HG03460 (cell line): Measurements from ENCODE around the gene MVB12A.

Source experiments
- ATAC-seq: cut with Tn5 transposase; IDR thresholded peaks from one replicate; pipeline ENCODE4 v1.9.1; 2021; ENCODE audit not compliant: unreplicated experiment

The MVB12A gene

DNA sequence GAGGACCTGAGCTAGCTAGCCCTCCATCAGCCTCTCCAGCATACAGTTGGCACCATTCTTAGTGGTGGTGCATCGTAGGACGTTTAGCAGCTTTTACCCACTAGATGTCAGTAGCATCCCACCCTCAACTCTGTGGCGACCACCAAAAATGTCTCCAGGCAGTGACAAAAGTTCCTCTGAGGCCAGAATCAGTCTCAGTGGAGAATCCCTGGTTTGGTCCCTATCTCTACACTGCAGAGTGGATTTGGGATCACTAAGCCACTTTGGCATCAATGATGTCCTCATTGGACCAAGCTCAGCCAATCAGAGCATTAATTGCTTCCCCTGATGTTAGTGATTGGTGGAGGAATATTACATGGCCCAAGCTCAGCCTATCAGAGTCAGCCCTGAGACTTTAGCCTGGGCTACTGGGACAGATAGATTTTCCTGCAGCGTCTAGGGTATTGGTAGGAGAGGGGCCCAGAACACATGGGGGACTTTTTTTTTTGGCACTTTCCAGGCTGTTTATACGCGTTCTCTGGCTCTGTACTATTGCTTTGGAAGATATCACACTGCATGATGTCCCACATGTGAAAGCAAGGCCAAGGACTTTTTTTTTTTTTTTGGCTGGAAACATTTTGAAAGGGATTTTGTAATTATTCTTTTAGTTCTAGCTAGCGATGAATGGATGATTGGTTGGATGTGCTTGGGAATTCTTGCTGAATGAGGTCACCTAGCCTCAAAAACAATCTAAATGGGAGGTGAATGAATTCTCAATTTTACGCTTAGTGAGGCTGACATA lies 21.6 kb downstream of the MVB12A start:
- no peak for ATAC-seq

DNA sequence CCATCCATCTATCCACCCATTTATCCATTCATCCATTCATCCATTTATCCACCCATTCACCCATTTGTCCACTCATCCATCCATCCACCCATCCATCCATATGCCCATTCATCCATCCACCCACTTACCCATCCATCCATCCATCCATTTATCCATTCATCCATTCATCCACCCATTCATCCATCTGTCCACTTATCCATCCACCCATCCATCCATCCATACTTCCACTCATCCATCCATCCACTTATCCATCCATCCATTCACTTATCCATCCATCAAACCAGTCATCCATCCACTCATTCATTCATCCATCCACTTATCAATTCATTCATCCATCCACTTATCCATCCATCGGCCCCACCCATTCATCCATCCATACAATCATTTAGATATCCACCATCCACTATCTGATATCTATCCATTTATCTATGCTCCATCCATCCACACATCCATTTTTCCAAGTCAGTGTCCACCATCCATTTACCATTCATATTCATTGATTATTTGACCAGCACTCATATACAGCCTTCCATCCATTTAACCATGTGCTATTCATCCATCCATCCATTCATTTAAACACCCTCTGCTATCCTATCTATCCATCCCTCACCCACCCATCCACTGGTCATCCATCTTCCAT lies 25.8 kb downstream of the MVB12A start:
- ATAC-seq, result no peak

DNA sequence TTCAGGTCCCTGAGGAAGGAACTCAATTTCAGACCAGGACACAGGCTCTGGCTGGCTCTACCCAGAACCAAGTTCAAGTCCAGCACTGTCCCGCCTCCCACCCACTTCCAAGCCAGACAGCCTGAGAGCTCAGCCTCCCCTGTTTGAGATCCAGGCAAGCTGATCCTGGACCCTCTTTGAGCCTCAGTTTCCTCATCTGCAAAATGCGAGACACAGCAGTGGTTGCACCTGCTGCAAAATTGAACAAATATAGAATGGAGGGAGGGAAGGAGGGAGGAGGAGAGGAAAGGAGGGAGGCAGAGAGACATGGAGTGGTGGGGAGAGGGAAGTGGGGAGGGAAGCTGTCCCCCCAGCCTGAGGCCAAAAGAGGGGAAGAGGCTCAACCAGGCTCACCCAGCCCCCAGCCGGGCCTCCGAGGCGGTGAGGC lies 27.9 kb downstream of the MVB12A start:
- ATAC-seq, result no peak

DNA sequence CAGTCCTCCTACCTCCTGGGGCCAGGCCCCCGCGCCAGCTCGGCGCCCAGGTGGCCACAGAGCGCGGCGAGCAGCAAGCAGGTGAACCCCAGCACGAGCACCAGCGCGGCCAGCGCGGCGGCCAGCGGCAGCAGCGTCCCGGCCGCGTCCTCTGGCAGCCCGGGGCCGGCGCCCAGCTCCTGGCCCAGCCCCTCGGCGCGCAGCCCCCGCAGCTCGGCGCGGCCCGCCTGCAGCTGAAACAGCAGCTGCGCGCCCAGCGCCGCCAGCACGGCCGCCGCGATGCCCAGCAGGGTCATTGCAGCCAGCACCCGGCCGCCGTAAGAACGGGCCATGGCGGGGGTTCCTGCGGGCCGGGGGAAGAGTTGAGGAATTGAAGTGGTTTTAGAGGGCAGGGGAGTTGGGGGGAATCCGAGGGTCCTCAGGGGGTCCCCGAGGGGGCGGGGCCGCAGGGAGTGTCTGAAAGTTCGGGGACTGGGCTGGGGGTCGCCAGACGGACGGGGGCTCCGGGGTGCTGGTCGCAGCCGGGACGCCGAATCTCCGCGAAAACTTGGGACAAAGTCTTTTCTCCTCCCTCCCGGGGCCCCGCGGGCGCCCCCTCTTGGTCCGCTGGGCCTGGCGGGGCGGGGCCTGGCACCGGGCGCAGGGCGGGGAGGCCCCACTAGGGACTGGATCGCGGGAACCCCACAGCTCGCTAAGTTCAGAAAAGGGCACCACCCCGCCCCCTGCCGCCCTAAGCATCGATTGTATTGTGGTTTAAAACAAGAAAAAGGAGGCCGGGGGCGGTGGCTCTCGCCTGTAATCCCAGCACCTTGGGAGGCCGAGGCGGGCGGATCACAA lies 28.5 kb downstream of the MVB12A start, which contains the start of gene TMEM221:
Gene TMEM221 (minus strand): TSS at position 538 of the 837 bp plus-strand sequence. CDS start 206 bp downstream, at position 332.
- ATAC-seq, result no peak

DNA sequence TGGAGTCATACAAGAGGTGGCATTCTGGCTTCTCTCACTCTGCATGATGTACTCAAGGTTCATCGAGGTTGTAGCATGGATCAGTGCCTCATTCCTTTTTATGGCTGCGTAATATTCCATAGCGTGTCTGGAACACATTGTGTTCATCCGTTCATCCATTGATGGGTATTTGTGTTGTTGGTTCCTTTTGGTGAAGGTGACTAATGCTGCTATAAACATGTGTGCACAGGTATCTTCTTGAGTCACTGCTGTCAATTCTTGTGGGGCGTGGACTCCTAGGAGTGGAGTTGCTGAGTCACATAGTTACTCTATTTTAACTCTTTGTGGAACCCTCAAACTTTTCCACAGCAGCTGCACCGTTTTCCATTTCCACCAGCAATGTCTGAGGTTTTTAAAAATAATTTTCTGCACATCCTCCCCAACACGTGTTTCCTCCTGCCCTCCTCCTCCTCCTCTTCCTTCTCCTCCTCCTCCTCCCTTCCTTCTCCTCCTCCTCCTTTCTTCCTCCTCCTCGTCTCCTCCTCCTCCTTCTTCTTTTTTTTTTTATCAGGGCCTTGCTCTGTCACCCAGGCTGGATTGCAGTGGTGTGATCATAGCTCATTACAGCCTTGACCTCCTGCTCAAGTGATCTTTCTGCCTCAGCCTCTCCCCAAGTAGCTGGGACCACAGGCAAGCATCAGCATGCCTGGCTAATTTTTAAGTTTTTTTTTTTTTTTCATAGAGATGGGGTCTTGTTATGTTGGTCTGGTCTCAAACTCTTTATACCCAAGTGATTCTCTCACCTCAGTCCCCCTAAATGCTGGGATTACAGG lies 30.6 kb downstream of the MVB12A start:
- ATAC-seq, result no peak

DNA sequence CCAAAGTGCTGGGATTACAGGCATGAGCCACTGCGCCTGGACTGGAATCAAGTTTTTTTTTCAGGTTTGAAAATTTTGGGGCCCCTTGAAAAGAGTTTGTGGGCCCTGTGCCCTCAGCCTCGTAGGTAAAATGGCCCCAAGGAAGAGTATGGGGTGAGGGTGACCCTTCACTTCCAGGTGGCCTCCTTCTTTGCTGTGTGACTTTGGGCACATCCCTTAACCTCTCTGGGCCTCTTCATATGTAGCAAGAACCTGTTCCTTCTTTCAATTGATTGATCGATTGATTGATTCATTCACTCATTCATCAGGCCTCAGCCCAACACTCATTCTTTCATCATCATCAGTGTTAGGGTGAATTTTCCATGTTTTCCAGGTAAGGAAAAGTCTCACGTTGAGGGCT lies 32.0 kb downstream of the MVB12A start:
- ATAC-seq, result no peak

DNA sequence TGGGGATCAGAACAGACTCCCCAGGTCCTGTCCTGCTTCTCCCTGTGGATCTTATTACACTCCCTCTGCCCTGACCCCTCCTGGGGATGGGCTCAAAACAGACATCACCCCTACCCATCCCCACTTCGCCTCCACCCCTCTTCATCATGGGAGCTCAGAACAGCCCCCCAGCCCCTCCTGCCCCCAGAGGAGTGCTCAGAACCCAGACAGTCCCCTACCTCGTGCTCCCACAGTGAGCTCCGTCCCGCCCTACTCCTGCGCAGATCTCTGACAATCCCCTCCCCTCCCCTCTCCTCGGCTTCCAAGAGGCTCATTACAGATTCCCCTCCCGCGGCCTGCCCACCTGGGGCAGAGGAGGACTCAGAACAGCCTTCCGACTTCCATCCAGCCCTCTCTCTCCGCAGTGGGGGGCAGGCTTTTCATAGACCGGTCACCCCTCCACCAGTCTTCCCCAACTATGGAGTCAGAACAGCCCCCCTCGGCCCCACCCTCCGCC lies 34.8 kb downstream of the MVB12A start:
- no peak for ATAC-seq

DNA sequence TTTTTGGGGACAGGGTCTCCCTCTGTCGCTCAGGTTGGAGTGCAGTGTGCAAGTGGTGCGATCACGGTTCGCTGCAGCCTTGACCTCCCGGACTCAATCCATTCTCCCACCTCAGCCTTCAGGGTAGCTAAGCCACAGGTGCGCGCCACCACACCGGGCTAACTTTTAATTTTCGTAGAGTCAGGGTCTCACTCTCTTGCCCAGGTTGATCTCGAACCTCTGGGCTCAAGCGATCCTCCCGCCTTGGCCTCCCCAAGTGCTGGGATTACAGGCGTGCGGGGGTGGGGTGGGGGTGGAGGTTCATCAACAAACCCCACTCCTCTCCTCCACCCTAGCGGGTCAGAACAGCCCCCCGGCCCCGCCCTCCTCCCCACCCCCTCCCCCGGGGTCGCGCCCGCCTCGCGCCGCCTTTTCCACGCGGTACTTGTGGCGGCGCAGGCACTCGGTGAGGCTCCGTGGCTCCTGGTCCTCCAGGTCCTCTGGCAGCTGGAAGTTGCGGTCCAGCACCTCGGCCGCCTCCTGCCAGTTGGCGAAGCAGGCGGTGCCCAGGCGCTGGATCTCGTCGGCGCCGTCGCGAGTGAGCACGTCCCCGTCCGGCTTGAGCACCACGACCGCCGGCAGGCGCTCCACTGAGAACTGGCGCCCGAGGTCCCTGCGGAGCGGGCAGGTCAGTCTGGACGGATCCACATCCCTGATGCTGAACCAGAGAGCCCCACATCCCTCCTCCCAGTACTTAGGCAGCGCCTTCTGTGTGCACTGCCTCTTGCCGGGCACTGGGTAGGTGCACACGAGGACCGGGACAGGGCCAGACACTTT lies 35.7 kb downstream of the MVB12A start:
- no peak for ATAC-seq

DNA sequence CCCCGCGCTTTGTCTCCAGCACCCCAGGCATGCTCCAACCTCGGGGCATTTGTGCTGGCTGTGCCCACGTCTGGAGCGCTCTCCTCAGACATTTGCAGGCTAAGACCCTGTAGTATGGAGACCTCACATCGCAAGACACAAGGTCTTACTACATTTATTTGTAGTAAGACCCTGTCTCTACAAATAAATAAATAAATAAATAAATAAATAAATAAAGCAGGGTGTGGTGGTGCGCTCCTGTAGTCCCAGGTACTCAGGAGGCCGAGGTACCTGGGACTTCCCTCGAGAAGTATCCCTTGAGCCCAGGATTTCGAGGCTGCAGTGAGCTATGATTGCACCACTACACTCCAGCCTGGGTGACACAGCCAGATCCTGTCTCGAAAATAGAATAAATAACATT lies 36.3 kb downstream of the MVB12A start:
- ATAC-seq, result no peak

DNA sequence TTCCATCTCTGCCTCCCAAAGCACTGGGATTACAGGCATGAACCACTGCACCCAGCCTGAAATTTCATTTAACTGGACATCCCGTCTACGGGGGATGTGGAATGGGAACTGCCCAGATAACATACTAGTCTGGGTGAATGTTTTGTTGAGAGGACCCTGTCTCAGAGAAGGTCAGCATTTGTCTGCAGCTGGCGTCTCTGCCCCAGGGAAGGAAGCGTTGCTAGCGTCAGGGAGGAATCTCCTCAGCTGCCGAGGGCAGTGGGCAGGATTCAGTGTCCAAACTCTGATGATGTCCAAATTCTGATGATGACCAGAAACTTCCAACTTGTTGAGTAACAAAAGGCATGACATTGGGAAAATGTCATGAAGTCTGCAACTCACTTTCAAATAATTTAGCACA lies 37.8 kb downstream of the MVB12A start:
- ATAC-seq, result no peak

DNA sequence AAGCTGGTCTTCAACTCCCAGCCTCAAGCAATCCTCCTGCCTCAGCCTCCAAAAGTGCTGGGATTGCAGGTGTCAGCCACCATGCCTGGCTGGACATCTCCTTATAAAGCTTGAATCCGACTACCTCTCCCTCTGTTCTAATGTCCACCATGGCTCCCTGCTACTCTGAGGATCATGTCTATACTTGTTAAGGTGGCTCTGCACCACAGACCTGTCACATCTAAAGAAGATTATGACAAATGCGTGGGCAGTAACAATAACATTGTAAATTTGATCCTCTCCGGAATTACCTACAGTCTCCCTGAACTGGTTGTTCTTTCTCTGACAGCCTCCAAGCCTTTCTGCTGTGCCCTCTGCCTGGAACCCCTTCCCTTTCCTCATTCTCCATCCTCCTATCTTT lies 39.1 kb downstream of the MVB12A start:
- no peak for ATAC-seq

DNA sequence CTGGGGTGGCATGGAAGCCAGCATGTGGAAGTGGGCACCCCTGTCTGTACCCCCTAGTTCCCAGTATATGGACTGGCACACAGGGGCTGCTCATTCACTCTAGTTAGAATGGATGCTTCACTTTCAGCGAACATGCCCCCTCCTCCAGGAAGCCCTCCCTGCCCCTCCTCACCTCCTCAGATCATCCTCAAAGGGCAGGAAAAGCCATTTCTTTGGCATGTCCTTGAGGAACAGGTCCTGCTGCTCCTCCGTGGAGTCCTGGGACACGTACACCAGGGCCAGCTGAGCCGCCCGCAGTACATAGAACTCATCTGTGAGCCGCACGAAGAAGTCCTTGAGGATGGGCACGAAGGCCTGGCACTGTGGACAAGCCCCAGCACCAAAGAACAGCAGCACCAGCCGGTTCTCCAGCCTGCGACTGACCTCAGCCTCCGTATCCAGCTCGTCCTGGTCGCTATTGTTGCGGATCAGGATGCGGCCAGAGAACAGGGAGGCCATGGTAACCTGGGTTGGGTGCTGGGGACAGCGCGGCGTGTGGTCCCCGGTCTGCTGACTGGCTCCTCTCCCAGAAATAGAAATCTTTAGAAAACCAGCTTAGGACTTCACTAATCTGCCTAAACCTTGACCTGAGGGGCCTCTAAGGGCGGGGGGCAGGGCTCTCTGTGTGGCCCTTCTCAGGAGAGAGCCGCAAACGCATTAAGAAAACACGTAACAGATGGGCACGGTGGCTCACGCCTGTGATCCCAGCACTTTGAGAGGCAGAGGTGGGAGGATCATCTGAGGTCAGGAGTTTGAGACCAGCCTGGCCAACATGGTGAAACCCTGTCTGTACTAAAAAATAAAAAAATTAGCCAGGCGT lies 40.8 kb downstream of the MVB12A start, which contains the start of gene NXNL1:
Gene NXNL1 (minus strand): TSS at position 555 of the 859 bp plus-strand sequence. CDS start 57 bp downstream, at position 498.
- ATAC-seq, result no peak

DNA sequence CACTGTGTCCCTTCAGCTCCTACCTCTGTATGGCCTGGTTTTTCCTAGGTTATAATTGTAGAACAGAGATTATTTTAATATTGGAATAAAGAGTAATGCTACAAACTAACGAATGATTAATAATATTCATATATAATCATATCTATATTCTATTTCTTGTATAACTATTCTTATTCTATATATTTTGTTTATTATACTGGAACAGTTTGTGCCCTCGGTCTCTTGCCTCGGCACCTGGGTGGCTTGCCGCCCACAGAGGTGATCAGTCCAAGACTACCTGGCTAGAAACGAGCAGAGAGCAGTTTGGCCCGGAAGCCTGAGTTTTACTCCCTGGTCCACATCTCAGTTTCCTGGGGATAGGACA lies 46.6 kb downstream of the MVB12A start:
- ATAC-seq, result no peak

DNA sequence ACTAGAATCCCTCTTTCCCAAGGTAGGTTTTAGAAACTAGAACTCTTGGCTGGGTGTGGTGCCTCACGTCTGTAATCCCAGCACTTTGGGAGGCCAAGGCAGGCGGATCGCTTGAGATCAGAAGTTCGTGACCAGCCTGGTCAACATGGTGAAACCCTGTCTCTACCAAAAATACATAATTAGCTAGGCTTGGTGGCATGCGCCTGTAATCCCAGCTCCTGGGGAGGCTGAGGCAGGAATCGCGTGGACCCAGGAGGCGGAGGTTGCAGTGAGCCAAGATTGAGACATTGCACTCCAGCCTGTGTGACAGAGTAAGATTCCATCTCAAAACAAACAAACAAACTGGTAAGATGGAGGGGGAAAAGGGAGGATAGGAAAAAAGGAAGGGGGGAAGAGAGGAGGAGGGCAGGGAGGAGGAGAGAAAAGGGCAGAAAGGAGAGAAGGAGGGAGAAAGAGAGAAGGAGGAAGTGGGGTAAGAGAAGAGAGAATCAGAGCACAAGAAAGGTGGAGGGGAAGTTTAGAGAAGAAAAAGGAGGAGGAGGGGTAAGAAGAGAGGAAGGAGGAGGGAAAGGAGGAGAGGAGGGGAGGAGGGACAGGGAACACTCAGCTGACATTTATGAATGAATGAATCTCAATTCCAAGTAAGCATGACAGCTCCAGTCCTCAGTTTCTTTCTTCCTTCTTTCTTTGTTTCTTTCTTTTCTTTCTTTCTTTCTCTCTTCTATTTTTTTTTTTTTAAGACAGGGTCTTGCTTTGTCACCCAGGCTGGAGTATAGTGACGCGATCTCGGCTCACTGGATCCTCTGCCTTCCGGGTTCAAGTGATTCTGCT lies 47.8 kb downstream of the MVB12A start:
- no peak for ATAC-seq

DNA sequence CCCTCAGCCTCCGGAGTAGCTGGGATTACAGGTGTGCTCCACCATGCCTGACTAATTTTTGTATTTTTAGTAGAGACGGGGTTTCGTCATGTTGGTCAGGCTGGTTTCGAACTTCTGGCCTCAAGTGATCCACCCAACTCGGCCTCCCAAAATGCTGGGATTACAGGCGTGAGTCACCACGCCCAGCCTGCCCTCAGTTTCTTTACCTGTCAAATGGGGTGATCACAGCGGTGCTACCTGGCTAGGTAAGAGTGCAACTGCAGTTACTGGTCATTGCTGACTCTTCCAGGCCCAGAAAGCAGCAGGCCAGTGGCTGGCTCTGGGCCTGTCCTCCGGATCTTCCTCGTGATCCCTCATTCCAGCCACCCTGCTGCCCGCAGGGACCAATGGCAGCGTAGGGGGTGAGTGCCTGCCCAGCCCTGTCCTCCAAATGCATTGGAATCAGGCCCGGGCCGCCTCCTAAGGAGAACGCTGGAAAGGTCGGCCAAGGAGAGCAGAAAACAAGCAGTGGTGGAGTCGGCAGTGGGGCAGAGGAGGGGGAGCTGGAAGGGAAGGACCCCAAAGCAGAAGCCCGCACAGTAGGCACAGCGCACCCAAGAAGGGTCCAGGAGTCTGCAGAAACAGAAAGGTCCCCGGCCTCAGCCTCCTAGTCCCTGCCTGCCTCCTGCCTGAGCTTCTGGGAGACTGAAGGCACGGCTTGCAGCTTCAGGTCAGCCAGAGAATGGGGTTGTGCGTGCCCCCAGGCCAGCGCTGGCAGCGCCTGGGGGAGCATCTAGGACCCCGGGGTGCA lies 48.6 kb downstream of the MVB12A start:
- no peak for ATAC-seq

DNA sequence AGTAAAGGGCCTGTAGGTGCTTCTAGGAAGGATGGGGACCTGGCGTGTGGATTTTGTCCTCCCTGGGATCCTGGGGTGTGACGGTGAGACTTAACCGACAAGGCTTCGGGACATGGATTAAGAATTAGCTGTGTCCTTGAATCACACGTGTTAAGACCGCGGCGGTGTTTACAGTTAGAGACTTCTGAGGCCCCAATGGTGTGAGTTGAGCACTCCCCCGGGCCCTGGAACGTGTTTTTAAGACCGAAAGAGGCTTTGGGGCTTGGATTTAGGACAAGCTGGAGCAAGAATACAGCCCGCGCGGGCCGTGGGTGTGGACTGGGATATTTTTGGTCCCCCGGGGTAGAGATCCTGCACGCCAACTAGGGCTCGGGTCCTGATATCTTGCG lies 49.2 kb downstream of the MVB12A start:
- no peak for ATAC-seq

DNA sequence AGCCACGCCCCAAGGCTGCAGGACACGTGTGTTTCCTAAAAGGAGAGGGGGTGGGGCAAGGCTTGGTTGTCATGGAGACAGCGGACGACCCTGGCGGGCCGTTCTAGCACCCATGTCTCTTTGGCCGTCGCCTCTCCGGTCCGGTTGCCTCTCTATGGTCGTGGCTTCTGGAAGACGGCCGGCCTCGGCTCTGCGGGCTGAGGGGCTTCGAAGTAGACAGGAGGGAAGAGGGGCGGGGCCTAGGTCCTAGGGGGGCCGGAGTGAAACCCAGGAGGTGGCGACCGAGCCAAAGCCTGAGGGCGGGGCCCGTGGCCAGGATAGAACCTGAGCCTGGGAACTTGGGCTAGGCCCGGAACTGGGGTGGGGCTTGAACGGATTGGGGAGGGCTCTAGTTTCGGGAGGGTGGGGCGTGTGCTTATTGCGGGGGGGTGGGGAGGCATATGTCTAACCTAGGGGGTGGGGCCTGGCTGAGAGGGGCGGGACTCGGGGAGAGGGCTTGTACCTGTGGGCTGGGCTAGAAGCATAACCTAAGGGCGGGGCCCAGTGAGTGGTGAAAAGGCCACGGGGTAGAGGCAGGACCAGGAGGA lies 49.7 kb downstream of the MVB12A start:
- ATAC-seq, result peak; percentile 53
